Measurements from ENCODE around the gene PFDN6.

The PFDN6 gene

DNA sequence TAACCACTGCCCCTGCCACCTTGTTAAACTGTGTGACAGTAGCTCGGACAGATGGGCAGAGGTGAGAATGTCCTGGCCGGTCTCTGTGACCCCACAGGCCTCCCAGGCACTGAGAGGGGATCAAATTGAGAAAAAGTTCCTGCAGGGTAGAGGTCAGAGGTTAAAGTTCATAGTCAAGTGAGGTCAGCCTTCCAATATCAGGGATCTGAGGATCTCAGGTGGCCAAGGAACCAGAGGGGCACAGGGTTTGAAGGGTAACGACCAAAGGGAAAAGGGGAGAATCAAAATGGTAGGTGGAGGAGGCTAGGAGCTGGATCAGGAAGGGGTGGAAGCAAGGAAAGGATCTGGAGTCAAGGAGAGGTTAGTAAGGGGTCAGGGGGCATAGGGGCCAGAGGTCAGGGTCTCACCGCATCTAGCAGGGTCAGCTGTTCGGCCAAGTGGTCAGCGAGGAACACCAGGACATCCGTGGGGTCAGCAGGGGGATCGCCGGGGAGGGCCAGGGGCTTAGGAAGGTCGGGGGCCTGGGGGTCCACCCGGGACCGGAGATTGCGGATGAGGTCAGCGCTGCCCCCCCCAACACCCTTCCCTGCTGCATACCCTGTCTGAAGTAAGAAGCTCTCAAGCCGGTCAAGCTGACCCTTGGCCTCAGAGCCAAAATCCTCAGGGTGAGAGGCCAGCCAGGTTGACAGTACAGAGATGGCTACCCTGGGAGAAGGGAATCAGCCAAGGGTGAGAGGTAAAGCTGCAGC is 6.4 kb downstream of the PFDN6 start:
- DNase-seq (ENCODE audit: low read depth) = no peak

DNA sequence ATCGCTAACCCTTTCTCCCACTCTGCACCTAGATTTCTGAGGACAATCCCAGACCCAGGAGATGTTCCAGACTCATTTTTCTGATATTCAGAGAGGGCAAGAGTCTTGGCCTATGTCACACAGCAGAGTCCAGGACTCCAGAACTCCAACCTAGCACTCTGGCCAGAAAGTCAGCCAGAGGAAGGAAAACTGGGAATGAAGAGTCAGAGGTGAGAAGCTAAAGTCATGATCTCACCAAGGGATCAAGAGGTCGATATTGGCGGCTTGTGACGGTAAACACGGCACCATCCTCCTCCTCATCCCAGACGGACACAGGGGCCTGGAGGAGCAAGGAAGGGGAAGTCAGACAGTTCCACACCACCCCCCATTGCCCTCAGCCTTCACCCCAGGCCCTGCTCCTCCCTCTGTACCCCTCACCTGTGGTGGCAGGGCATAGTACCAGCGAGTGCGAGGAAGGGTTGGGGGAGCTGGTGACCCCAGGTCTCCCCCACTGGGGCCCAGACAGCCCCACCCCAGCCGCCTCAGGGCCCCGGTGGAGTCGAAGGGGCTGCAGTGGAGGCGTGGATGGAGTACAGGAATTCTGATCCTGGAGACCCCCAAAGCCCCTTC is 7.5 kb downstream of the PFDN6 start:
- DNase-seq (ENCODE audit: low read depth) = no peak

DNA sequence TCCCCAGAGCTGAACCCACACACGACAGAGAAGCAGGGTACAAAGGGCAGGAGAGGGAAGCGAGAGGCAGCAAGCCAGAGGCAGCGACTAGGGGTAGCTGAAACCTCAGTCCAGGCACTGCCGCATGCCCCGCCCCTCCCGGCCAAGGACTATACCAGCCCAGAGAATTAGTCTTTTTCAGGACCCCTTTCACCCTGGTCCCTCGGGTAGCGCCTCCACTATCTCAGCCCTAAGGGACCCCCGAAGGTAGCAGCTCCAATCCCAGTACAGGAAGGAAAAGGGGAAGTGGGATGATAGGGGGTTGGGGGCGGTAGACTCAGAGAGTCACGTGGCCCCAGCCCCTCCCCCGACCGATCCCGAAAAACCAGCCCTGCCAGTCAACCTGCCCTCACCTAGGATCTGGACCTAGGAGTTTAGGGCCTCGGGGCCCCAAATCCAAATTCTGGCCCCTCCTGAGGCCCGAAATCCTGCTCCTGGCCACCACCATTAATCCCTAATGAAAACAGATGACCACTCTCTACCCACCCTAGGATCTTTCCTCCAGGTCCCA is 8.1 kb downstream of the PFDN6 start:
- DNase-seq (ENCODE audit: low read depth) = no peak

DNA sequence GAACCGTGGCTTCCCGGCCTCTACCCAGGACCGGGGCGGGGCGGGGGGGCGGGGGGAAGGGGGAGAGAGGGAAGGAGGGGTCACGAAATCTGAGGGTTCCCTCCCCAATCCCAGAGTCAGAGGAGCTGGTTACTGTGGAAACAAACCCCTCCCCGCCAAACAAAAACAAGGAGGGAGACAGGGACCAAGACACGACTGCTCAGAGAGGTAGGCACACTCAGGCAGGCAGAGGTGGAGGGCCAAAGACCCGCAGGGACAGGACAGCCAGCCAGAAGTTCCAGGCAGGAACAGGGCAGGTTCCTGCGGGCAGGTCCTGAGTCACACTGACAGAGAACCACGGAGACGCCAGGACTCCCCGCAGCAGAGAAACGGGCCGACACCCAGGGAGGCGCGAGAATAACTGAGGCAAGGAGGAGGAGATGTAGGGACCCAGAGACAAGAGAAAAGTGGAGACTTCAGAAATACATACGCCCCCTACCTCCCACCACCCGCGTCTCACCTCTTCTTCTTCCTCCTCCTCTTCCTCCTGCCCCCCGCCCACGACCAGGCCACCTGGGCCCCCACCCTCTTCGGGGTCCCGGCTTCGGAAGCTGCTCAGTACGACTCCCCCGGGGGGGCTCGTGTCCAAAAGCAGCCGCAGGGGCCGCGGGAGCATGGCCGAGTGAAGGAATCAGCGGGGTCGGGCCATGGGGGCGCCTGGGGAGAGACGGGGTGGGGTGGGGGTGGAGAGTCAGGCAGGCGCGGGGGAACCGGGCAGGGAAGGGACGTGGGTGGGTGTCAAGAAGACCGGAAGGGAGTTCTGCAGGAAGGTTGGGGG is 8.8 kb downstream of the PFDN6 start:
- DNase-seq (ENCODE audit: low read depth) = no peak

DNA sequence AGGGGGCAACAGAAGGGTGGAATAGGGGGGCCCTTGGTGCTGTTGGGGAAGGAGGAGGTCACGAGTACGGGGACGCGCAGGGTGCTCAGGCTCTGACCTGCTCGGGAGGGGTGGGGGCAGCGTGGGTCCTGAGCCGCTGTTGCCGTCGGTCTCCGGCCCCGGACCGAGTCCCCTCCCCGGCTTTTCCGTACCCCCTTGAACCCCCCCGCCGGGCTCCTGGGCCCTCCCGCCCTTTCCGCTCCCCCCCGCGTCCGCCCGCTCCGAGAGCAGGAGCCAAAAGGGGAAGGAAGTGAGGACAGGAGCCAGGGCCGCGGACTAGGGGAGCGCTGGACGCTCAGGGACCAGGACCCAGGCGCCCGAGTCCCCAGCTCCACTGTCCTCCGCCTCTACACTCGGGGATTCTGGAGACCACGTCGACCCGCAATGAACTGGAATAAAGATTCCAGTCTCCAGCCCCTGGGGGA is 9.4 kb downstream of the PFDN6 start, which contains the start of gene RGL2:
RGL2 (minus strand) TSS at position 170 of the 464 bp plus-strand sequence. CDS start 332 bp downstream, outside the sequence.
- DNase-seq (ENCODE audit: low read depth) = no peak

DNA sequence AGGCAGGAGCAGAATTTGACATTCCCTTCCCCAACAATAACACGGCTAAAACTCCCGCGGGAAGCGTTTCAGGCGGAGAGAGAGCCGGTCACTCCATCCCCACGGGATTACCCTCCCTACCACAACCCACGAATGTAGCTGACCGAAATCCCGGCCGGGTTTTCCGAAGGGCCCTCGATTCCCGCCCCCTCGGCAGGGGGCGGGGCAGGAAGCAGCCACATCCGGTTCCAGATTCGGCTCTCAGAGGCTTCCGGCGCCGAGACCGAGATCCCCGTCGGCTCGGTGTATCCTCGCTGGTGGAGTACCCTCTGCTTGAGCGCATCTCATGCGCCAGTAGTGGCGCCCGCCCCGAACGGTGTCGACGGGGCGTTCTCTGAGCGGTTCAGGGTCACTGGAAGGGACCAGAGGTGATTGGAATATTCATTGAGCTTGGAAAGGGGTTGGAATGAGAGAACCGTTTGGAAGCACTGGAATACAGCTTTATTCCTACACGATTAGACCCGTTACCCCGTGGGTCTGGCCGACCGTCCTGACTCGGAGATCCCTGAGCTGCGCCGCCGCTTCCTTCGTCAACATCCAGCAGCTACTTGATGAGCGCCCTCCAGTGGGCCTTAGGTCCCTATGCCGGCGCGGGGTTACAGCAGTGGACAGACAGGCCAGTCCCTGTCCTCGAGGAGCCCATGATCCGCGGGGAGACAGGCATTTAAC is 10.0 kb downstream of the PFDN6 start:
- DNase-seq (ENCODE audit: low read depth) = no peak

DNA sequence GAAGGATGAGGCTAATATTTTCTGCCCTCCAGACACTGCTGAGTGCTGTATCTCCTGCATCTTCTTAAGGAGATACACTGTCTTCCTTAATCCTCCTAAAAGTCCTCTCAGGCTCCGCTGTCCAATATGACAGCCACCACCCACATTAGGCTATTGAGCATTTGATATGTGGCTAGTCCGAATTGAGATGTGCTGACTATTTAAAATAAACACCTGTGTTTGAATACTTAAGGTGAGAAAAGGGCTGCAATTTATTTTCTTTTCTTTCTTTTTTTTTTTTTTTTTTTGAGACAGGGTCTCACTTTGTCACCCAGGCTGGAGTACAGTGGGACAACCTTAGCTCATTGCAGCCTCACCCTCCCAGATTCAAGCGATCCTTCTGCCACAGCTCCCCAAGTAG is 12.5 kb downstream of the PFDN6 start:
- DNase-seq (ENCODE audit: low read depth) = no peak

DNA sequence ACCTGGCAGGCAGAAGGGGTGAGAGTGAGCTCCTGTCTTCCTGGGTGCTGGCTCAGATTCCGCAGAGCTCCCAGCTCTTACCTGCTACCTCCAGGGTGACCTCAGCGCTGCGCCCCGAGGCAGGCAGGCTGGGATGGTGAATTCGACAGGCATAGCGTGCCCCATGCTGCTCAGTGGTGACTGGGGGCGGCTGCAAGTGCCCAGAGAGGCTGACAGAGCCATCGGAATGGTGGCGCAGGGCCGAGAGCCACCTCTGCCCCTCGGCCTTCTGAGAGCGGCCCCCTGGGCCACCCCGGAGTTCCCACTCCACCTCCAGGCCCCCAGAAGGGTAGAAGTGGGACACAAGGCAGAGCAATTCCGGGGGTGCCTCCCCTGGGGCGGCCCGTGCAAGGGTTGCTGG is 14.8 kb downstream of the PFDN6 start:
- no peak for DNase-seq (ENCODE audit: low read depth)

DNA sequence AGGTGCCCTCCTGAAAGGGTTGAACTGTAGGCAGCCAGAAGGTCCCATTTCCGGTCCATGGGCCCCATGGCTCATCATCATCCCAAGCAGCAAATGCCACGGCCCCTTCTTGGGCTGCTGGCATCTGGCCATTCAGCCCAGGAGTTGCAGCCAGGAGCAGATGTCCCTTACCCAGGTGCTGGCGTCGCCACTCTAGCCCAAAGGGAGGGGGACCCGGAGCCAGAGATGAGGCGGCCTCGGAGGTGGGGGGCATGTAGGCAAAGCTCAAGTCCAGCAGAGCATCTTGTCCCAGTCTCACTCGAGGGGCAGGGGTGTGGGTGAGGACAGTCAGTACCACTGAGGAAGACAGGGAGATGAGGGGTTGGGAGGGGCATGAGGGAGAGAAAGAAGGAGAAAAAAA is 15.7 kb downstream of the PFDN6 start:
- no peak for DNase-seq (ENCODE audit: low read depth)

DNA sequence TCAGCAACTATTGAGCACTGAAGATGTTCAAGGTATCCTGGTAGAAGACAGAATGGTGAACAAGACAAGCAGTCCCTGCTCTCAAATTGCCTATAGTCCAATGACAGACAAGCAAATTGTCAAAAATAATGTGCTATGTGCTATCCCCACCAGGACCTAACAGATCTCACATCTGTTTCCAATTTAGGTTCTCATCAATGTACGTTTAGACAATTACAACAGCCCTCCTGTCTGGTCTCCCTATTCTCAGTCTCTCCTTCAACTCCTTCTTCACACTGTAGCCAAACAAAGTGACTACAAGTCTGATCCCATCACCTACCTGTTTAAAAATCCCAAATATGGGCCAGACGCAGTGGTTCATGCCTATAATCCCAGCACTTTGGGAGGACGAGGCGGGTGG is 17.0 kb downstream of the PFDN6 start:
- DNase-seq (ENCODE audit: low read depth) = no peak

DNA sequence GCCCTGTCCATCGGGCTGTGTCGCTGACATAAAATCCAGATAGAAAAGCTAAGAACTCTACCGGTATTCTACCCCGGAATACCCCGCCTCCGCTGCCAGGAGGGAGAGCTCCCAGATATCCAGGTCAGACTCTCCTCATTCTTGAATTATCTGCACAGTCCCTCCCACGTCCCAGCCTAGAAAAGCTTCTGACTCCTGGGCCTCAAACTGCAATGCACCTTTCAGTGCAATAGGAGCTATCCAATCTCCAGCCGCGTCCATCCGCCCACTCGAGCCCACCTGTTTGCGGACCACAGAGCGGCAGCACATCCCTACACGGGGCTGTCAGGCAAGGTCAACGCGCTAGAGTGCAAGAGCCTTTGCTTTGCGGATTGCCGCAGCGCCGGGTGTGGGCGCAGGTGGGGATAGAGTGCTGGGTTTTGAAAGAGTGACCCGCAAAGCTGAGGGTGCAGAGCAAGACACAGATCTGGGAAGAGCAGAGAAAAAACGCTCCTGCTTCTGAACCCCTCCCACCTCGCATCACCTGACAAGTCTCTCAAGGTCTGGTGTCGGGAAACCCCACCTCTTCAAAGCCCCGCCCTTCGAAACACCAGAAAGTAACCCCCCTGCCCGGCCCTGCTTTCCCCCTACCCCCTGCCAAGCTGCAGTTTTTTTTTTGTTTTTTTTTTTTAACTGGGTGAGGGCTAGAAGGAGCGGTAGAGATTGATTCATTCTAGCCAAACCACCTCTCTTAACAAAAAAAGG is 23.1 kb downstream of the PFDN6 start:
- DNase-seq (ENCODE audit: low read depth) = no peak

DNA sequence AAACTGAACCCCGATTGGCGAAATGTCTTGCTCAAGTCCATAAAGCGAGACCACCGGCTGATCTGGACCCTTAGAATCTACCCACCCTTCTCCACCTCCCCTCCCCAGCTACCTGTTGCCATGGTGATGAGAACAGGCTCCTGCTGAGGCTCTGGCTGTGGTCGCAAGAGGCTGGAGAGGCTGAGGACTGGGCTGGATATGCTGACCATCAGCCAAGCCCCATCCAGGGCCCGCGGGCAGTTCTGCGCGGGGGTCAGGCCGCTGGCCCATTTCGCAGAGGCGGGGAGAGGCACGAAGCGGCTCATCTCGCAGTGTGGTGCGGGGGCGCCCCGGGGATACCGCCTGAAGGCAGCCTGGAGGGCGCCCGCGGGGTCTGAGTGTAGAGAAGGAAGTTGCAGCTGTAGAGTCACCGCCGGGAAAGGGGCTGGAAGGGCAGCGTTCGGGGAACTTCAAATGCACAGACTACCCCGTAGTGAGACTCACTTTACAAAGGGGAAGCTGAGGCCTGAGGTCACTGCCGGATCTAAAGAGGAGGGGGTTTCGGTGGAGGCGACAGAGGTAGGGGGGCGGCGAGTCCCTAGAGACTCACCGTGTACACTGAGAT is 23.8 kb downstream of the PFDN6 start:
- no peak for DNase-seq (ENCODE audit: low read depth)

DNA sequence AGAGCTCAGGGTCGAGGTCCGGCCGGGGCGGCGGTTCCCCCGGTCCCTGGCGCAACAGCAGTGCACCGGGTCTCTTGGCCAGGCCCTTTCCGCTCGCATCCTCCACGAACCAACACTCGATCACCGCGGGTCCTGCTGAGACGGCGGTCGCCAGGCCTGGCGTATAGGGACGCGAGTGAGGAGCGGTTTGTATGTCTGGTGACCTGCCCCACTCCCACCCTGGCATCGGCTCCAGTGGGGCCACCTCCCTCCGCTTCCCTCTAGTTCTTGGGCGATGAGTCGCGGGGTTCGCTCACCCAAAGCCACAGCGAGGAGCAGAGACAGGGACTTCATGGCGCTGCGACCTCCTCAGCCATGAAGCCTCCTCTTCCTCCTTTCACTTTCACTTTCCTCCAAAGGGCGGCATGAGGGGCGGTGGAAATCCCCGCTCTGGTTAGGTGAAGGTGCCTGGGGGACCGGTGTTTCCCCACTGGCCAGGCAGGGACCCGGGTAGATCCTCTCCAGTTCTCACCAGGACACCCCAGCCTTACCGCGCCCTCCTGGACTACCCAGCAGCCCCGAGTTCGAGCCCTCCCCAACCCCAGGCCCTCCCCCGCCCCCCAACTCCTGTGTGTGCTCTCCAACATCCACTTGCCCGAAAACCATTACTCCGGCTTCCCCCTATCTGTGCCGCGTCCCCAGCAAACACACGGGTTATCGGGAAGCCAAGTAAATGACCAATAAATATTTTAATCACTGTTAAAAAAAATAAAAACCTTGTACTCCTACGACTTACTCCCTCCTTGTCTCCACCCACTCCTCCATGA is 24.5 kb downstream of the PFDN6 start, which contains the start of gene TAPBP:
TAPBP (minus strand) TSS at position 370 of the 806 bp plus-strand sequence; CDS start at position 333, 37 bp downstream.
- no peak for DNase-seq (ENCODE audit: low read depth)

DNA sequence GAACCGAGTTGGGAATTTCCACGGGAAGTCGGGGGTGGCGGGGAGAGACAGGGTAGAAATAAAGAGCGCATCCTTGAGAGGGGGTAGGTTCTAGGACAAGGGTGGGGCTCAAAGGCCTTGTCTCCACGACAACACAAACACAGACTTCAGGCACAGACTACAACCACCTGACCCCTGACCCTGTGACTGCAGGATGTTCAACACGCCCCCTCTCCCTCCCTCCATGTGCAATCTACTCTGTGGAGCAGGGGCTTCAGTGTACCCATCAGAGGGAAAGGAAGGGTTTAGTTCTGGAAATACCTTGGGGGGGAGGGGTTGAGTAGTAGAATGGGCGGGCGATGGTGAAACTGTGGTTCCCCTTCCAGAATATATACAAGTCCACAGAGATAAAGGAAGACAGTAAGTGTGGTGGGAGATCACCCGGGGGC is 25.1 kb downstream of the PFDN6 start:
- DNase-seq (ENCODE audit: low read depth) = no peak

DNA sequence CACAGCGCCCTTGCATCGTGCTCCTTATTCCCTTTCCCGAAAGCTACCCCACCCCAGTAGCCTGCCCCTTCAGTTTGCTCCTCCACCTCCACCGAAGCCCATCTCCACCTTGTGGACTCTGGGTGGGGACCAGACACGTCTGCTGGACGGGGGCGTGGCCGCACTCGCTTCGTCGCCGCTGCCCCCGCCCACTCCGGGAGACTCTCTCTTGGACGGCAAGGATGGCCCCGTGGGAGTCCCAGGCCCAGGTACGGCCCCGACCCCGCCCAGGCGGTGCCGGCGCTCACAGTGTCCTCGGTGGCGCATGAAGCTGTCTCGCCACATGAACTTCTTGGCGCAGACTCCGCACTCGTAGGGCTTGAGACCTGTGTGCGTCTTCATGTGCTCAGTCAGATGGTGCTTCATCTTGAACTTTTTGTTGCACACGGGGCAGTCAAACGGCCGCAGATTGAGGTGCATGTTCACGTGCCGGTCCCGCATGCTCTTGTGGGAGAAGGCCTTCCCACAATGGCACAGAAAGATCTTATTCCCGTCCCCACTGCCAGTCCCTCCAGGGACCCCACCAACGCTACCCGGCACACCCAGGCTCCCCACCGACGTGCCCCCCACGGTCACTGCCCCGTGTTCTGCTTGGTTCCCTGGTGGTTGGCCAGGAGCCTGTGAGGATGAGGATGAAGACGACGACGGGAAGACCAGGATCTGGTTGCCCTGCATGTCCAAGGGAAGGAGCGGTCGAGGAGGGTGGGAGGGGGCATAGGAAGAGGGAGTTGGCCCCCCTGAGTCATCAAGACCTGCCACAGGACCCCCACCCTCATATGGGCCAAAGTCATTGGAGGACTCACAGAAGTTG is 25.8 kb downstream of the PFDN6 start:
- DNase-seq (ENCODE audit: low read depth) = no peak

DNA sequence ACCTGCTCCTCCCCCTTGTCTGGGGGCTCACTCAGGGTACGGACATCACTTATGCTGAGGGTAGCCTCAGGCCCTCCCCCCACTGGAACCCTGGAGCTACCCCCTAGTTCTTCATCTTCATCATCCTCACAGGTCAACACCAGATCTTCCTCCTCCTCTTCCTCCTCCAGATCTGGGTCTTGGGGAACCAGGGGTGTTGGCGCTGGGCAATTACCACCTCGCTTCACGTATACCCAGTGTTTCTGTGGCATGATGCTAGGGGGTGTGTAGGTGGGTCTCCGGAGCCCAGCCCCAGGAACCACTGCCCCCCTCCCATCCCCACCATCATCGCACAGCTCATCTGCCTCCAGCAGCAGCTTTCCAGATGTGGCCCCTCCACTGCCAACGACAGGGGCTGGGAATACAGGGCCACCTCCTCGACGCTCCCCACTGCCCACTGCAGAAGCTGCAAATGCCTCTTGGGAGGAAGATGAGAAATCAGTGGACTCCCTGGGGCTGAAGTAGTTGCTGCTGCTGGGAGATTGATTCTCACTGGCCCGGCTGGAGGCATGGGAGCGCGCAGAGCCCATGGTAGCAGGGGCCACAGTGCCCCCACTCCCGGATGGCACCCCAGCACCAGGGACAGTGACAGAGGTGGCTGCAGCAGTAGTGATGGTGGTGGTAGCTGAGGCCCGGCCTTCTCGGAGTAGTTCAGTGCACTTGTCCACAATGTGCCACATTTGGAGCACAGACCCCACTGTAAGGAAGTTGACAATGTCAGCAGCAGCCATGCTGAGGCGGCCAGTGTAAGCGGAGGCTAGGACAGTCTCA is 26.6 kb downstream of the PFDN6 start:
- no peak for DNase-seq (ENCODE audit: low read depth)

DNA sequence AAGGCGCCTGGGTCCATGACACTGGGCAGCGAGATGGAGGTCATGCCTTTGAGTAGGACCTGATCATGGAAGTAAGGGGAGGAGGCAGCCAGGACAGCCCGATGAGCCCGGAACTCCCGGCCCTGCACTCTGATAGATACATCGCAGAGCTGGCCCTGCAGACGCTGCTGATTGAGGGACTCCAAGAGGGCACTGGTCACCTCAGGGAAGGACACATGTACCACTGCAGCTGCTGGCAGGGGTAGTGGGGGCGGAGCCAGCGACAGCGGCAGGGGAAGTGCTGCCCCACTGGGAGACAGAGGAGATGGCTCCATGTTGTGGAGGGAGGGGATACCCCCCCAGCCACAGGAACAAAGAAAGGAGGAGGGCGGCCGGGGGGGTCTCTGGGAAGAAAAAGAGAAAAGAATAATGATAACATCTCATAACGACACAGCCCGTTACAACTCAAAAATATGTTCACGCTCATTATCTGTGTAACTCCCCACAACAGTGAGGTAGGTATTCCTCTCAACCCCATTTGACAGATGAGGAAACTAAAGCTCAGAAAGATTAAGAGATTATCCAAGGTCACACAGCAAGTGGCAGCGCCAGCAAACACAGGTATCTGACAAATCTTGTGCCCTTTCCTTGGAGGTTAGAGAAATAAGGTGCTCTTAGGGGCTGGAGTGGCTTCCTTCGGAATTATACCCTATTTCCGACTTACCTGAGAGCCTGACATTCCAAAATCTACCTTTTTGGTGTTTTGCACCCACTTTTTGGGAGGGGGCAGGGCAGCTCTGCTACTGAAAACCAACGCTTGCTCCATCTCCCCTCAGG is 27.4 kb downstream of the PFDN6 start:
- DNase-seq (ENCODE audit: low read depth) = no peak
